Vagina (tissue), 2 donors: ENCODE measurements around the gene STAT6.

ENCODE experiments used
- POLR2A ChIP-seq, 2 donors: fragments of 450-650 bp; IDR thresholded peaks; one replicate each; pipeline ENCODE4 v1.6.1; 2017; ENCODE audit warnings: antibody characterized with exemption in 2 of 2, mild to moderate bottlenecking in 2 of 2, moderate library complexity in 2 of 2
- TF ChIP-seq, protein P1 (sequence below), 3 experiments: fragments of 450-650 bp in 2 of 3; fragments of 200-600 bp in 1 of 3; sonication (generic) in 1 of 3; IDR thresholded peaks; one replicate each; pipeline ENCODE4 v1.5.1; 2017 to 2019; ENCODE audit warnings: antibody characterized with exemption in 3 of 3, mild to moderate bottlenecking in 2 of 3, moderate library complexity in 2 of 3

- TF ChIP-seq, protein P1, sequence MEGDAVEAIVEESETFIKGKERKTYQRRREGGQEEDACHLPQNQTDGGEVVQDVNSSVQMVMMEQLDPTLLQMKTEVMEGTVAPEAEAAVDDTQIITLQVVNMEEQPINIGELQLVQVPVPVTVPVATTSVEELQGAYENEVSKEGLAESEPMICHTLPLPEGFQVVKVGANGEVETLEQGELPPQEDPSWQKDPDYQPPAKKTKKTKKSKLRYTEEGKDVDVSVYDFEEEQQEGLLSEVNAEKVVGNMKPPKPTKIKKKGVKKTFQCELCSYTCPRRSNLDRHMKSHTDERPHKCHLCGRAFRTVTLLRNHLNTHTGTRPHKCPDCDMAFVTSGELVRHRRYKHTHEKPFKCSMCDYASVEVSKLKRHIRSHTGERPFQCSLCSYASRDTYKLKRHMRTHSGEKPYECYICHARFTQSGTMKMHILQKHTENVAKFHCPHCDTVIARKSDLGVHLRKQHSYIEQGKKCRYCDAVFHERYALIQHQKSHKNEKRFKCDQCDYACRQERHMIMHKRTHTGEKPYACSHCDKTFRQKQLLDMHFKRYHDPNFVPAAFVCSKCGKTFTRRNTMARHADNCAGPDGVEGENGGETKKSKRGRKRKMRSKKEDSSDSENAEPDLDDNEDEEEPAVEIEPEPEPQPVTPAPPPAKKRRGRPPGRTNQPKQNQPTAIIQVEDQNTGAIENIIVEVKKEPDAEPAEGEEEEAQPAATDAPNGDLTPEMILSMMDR (IDR thresholded peaks at IDR 0.05), result no peak
- no peak for TF ChIP-seq POLR2A (IDR thresholded peaks at IDR 0.05)
These were observed 5.0 kb downstream of the STAT6 start for GRCh38 chr12:57106021-57106708.
